Left ventricle myocardium inferior (tissue), 1 donor: ENCODE data around the gene BRINP3. TPM values are rescaled to one million over a fixed set of nuclear protein-coding genes. Genes with fewer than 3 reads are reported as not detected.

ENCODE experiments used
- DNase-seq: peaks from one replicate; pipeline ENCODE4 v3.0.0-alpha.2; 2020
- H3K27ac ChIP-seq: fragments of 200-600 bp; replicated peaks from 2 replicates; pipeline ENCODE4 v1.8.0; 2021
- H3K27me3 ChIP-seq: fragments of 200-600 bp; 2 replicates; pipeline ENCODE4 v1.8.0; 2021; ENCODE audit warnings: low read depth
- H3K36me3 ChIP-seq: fragments of 200-600 bp; 2 replicates; pipeline ENCODE4 v1.8.0; 2021
- H3K4me1 ChIP-seq: fragments of 200-600 bp; 2 replicates; pipeline ENCODE4 v1.8.0; 2021
- H3K4me3 ChIP-seq: fragments of 200-600 bp; 2 replicates; pipeline ENCODE4 v1.8.0; 2021; ENCODE audit warnings: mild to moderate bottlenecking, moderate library complexity
- H3K9me3 ChIP-seq: fragments of 200-600 bp; replicated peaks from 2 replicates; pipeline ENCODE4 v1.8.0; 2021
- CTCF ChIP-seq: fragments of 200-600 bp; IDR thresholded peaks from 2 replicates; pipeline ENCODE4 v1.8.0; 2021; ENCODE audit warnings: antibody characterized with exemption, mild to moderate bottlenecking, borderline replicate concordance
- intact Hi-C: fragments of 100-400 bp; cut with micrococcal nuclease; formaldehyde crosslinking; loops from one replicate; pipeline ENCODE4 v1.11.0; 2022
- total RNA-seq: library from RNA; stranded (reverse); fragmentation: NEBNext Ultra II Directional; extraction: Animal tissue kit (Norgen Biotek cat#: 25700); gene quantifications from one replicate; pipeline ENCODE4 v1.2.1, GENCODE V29; 2021
- donor health status: DM: no; HTN: yes; CAD: no; lungs with severe emphysema.

Gene BRINP3
- total RNA-seq, 1 donor from 2014 or later, result 5.4 TPM

DNA sequence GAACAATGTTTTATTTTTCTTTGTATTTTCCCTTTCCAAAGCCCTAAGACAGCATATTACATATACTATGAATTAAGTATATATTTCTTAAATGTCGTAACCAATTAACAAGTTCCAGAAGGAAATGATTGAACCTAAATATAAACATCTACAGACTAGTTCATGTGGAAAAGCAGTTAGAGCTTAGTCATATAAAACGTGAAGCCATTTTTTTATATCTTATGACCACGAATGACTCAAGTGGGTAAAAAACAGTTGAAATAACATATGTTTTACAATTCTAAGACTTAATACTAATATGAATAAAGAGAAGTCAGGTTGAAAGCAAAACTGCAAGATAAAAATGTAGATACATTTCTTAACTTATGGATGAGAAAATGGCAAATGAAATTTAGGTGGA, 307.3 kb downstream of the BRINP3 start:
- Histone ChIP-seq H3K9me3 (no peaks in the 10 kb centered on the region), H3K4me1 (no peaks in the 10 kb centered on the region), H3K4me3 (no peak overlapping the region), H3K36me3 (no peaks in the 10 kb centered on the region), H3K27ac (no peak overlapping the region), H3K27me3 (no peaks in the 10 kb centered on the region)
- TF ChIP-seq CTCF, result no peak
- no peak for DNase-seq
- intact Hi-C loops, result no loop called here

DNA sequence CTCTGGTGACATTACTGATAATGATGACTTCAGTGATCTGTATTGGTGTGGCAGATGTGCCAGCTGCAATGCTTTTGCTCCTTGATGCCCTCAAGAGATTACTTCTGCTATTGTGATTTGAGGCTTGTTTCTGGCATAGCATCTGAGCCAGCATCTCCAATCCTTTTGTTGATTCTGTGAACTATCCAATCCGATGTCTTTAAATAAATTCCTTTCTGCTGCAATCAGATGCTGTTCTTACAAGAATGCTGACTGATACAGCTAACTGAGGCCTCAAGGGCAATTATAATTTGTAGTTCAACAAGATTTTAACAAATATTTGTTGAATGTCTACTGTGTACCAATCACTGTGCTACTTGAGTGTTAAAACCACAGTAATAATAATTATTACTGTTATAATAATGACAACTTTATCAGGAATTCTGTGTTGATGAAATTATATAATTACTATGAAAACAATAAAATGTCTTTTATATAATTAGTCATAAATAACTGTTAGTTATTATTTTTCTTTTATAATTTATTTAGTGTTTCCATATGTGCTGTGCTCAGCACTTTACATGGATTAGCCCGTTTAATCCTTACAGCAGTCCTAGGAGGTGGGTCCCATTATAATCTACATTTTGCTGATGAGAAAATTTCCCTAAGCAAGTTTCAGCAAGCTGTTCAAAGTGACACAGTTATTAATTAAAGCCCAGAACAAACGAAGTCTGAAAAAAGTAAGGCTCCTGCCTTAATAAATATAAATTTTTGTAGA, 308.2 kb downstream of the BRINP3 start:
- Histone ChIP-seq H3K4me1 (no peaks in the 10 kb centered on the region), H3K4me3 (no peak overlapping the region), H3K9me3 (no peaks in the 10 kb centered on the region), H3K36me3 (no peaks in the 10 kb centered on the region), H3K27ac (no peak overlapping the region), H3K27me3 (no peaks in the 10 kb centered on the region)
- intact Hi-C loops, result no loop called here
- DNase-seq, result no peak
- no peak for TF ChIP-seq CTCF

- no peaks in the 10 kb centered on the region for H3K36me3 ChIP-seq
- no peaks in the 10 kb centered on the region for H3K27me3 ChIP-seq
- no peak for TF ChIP-seq CTCF
- DNase-seq, result no peak
- H3K4me3 ChIP-seq, result no peak overlapping the region
- no peak overlapping the region for H3K27ac ChIP-seq
- no peaks in the 10 kb centered on the region for H3K9me3 ChIP-seq
- intact Hi-C loops, result no loop called here
- H3K4me1 ChIP-seq, result no peaks in the 10 kb centered on the region
Measured at GRCh38 chr1:190168893-190169280, 308.8 kb downstream of the BRINP3 start.

DNA sequence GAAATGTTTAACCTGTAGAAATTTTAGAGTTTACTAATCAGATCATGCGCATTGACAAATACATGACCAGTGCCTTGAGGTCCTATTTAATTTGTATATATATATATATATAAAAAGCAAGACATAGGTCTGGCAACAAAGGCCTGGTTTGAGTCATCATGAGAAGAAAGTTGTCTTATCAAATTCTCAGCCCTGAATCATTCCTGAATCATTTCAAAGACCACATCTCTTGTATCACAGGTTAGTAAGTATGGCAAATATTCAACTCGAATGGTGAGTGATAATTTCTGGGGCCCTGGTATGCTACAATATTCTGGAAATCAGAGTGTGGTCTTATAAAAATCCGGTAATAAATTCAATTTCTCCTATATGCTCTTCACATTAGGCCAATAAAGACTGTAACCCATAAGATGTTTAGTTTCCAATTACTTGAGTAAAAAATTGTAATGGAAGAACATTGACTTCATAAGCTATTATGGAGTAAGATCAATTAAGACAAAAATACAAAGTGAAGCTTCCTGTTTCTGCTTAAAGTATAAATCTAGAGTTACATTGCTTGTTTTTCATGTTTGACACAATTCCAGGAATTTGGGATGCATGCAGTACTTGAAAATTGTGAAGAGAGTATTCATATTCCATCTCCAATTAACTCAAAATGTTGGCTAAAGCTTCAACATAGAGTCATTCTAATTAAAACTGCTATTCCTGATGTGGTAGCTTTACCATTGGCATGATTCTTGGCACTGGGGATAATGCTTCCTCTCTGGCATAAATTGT, 309.4 kb downstream of the BRINP3 start:
- Histone ChIP-seq H3K27me3 (no peaks in the 10 kb centered on the region), H3K36me3 (no peaks in the 10 kb centered on the region), H3K27ac (no peak overlapping the region), H3K4me1 (no peaks in the 10 kb centered on the region), H3K9me3 (no peaks in the 10 kb centered on the region), H3K4me3 (no peak overlapping the region)
- no peak for DNase-seq
- no peak for TF ChIP-seq CTCF
- intact Hi-C loops, result no loop called here

DNA sequence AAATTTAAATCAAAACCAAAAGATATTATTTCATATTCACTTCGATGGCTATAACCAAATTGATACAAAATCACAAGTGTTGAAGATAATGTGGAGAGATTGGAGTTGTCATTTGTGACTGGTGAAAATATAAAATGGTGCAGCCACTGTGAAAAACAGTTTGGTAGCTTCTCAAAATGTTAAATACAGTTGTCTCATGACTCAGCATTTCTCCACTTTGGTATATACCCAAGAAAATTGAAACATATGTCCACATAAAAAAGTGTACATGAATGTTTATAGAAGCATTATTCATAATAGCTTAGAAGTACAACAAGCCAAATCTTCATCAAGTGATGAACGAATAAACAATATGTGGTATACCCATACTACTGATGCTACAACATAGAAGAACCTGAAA, 318.5 kb downstream of the BRINP3 start:
- Histone ChIP-seq H3K4me1 (no peaks in the 10 kb centered on the region), H3K27me3 (no peaks in the 10 kb centered on the region), H3K4me3 (no peak overlapping the region), H3K36me3 (no peaks in the 10 kb centered on the region), H3K9me3 (peaks cover 10% of the 10 kb centered on the region), H3K27ac (no peak overlapping the region)
- intact Hi-C loops, result no loop called here
- DNase-seq, result no peak
- TF ChIP-seq CTCF, result no peak
